WTC11 (cell line): Measurements from ENCODE around the gene TCEA2. TPM values are rescaled to one million over a fixed set of nuclear protein-coding genes. Genes with fewer than 3 reads are reported as not detected.
A peak's percentile ranks its signal among the peaks of the same experiment; 100 is the strongest.

ENCODE experiments used
- ATAC-seq: fragments of 200-7000 bp; cut with Tn5 transposase; 2 replicates; pipeline ENCODE4 v1.10.0; 2021; ENCODE audit warnings: mild to moderate bottlenecking, moderate library complexity
- CTCF ChIA-PET: fragments of 300-600 bp; sonication (Branson Sonifier 250); formaldehyde crosslinking; loops from one replicate; lab custom pipeline; 2021; ENCODE audit warnings: antibody characterized with exemption; lab: Charles Lee
- POLR2A ChIA-PET: fragments of 350-600 bp; sonication (Branson Sonifier 250); formaldehyde crosslinking; loops from one replicate; lab custom pipeline; 2021; ENCODE audit warnings: antibody characterized with exemption; lab: Charles Lee
- DNase-seq: peaks from one replicate; pipeline ENCODE4 v3.0.0; 2021; ENCODE audit warnings: low spot score
- H3K27ac Mint-ChIP-seq: 2 replicates; pipeline ENCODE4 v1.8.0; 2021; ENCODE audit warnings: mixed read lengths
- H3K27me3 Mint-ChIP-seq: 2 replicates; pipeline ENCODE4 v1.8.0; 2021; ENCODE audit warnings: low read depth, mild to moderate bottlenecking, moderate library complexity, mixed read lengths
- H3K36me3 Mint-ChIP-seq: 2 replicates; pipeline ENCODE4 v1.8.0; 2021; ENCODE audit warnings: mixed read lengths
- H3K4me1 Mint-ChIP-seq: 2 replicates; pipeline ENCODE4 v1.8.0; 2022; ENCODE audit warnings: mixed read lengths
- H3K4me3 Mint-ChIP-seq: 2 replicates; pipeline ENCODE4 v1.8.0; 2021; ENCODE audit warnings: mild to moderate bottlenecking, moderate library complexity, mixed read lengths
- H3K9me3 Mint-ChIP-seq: 2 replicates; pipeline ENCODE4 v1.8.0; 2021; ENCODE audit warnings: mixed read lengths
- AR ChIP-seq: fragments of 250-450 bp; sonication (Bioruptor Pico); IDR thresholded peaks from 2 replicates; pipeline ENCODE4 v1.9.0; 2021; ENCODE audit warnings: mild to moderate bottlenecking
- ATF3 ChIP-seq: sonication (generic); formaldehyde crosslinking; conservative IDR thresholded peaks from 2 replicates; pipeline ENCODE4 v1.8.1; 2022; ENCODE audit warnings: mild to moderate bottlenecking, missing genetic modification reagents
- CBFB ChIP-seq: sonication (generic); formaldehyde crosslinking; IDR thresholded peaks from 2 replicates; pipeline ENCODE4 v1.8.1; 2022; ENCODE audit warnings: mild to moderate bottlenecking, low read depth, missing genetic modification reagents
- CTCF ChIP-seq: fragments of 200-600 bp; IDR thresholded peaks from 2 replicates; pipeline ENCODE4 v1.8.0; 2022; ENCODE audit warnings: antibody characterized with exemption
- HMGXB4 ChIP-seq: sonication (generic); formaldehyde crosslinking; IDR thresholded peaks from 2 replicates; pipeline ENCODE4 v1.8.1; 2023; ENCODE audit warnings: mild to moderate bottlenecking, moderate library complexity, missing genetic modification reagents
- MAX ChIP-seq: sonication (generic); formaldehyde crosslinking; IDR thresholded peaks from 2 replicates; pipeline ENCODE4 v1.8.0; 2022; ENCODE audit warnings: mild to moderate bottlenecking, missing genetic modification reagents
- NFE2L1 ChIP-seq: sonication (generic); formaldehyde crosslinking; IDR thresholded peaks from 2 replicates; pipeline ENCODE4 v1.8.1; 2023; ENCODE audit warnings: missing genetic modification reagents
- NFYB ChIP-seq: sonication (generic); formaldehyde crosslinking; conservative IDR thresholded peaks from 2 replicates; pipeline ENCODE4 v1.8.0; 2022; ENCODE audit warnings: low read depth, missing genetic modification reagents
- SOX15 ChIP-seq: fragments of 250-450 bp; sonication (Bioruptor Pico); IDR thresholded peaks from 2 replicates; pipeline ENCODE4 v1.9.0; 2021; ENCODE audit warnings: mild to moderate bottlenecking
- SP1 ChIP-seq: sonication (generic); formaldehyde crosslinking; conservative IDR thresholded peaks from 2 replicates; pipeline ENCODE4 v1.8.1; 2022; ENCODE audit warnings: missing genetic modification reagents
- USF2 ChIP-seq: sonication (generic); formaldehyde crosslinking; IDR thresholded peaks from 2 replicates; pipeline ENCODE4 v1.8.1; 2023; ENCODE audit warnings: mild to moderate bottlenecking, missing genetic modification reagents, moderate library complexity
- ZBTB21 ChIP-seq: sonication (generic); formaldehyde crosslinking; IDR thresholded peaks from 2 replicates; pipeline ENCODE4 v1.8.1; 2023; ENCODE audit warnings: mild to moderate bottlenecking, missing genetic modification reagents, borderline replicate concordance
- ZNF219 ChIP-seq: sonication (generic); formaldehyde crosslinking; IDR thresholded peaks from 2 replicates; pipeline ENCODE4 v1.8.0; 2023; ENCODE audit warnings: missing genetic modification reagents, mild to moderate bottlenecking, borderline replicate concordance
- ZNF281 ChIP-seq: sonication (generic); formaldehyde crosslinking; IDR thresholded peaks from 2 replicates; pipeline ENCODE4 v1.8.0; 2023; ENCODE audit warnings: mild to moderate bottlenecking, missing genetic modification reagents
- ZNF423 ChIP-seq: fragments of 250-450 bp; sonication (Bioruptor Pico); IDR thresholded peaks from 2 replicates; pipeline ENCODE4 v2.1.2; 2022; ENCODE audit warnings: mild to moderate bottlenecking, moderate library complexity
- ZNF532 ChIP-seq: fragments of 250-450 bp; sonication (Bioruptor Pico); IDR thresholded peaks from 2 replicates; pipeline ENCODE4 v1.9.0; 2021; ENCODE audit warnings: mild to moderate bottlenecking, borderline replicate concordance
- ZSCAN18 ChIP-seq: fragments of 250-450 bp; sonication (Bioruptor Pico); IDR thresholded peaks from 2 replicates; pipeline ENCODE4 v2.1.2; 2022; ENCODE audit warnings: mild to moderate bottlenecking, moderate library complexity
- total RNA-seq: library from RNA; stranded (reverse); gene quantifications from 3 replicates; pipeline ENCODE4 v1.2.3, GENCODE V29; 2021

TCEA2 gene
- total RNA-seq, 1 experiment from 2014 or later = 55.8 TPM

GRCh38 chr20:64057628-64058498 lies 5.1 kb upstream of the TCEA2 start (continued):
- TF ChIP-seq ZNF532 (CRISPR knock-in tag) = no peak
- TF ChIP-seq ZSCAN18 (CRISPR knock-in tag) = no peak
- peak; percentile 57 for TF ChIP-seq SP1 (CRISPR knock-in tag)
- TF ChIP-seq CTCF = peak; percentile 82
- TF ChIP-seq ZNF423 = peak; percentile 69
- no peak for TF ChIP-seq SOX15 (CRISPR knock-in tag)
- no peak for TF ChIP-seq ATF3 (CRISPR knock-in tag)
- peak; percentile 44 for TF ChIP-seq HMGXB4 (CRISPR knock-in tag)
- peak; percentile 37; the same call in 1 of the 2 replicates for TF ChIP-seq USF2 (CRISPR knock-in tag)
- TF ChIP-seq MAX = peak; percentile 41; the same call in 1 of the 2 replicates
- no peak for TF ChIP-seq NFYB (CRISPR knock-in tag)
- TF ChIP-seq NFE2L1 = no peak

GRCh38 chr20:64058536-64058935 lies 4.5 kb upstream of the TCEA2 start:
- no peak for DNase-seq
- no peak overlapping the region for H3K4me3 Mint-ChIP-seq
- ChIA-PET CTCF (interaction anchor here (1.5 to 2.9 kb wide), 3 partner anchors 11 to 78 kb away, joined by 3 to 40 read pairs (median 6); no protein-coding TSS in a partner anchor), POLR2A (no interaction called here)
- ATAC-seq = no peak
- H3K27ac Mint-ChIP-seq = no peak overlapping the region
- H3K27me3 Mint-ChIP-seq = peaks cover 5% of the 10 kb centered on the region
- peaks cover 22% of the 10 kb centered on the region for H3K4me1 Mint-ChIP-seq
- H3K36me3 Mint-ChIP-seq = no peaks in the 10 kb centered on the region
- no peaks in the 10 kb centered on the region for H3K9me3 Mint-ChIP-seq
- TF ChIP-seq ZNF219 (no peak), ZNF281 (CRISPR knock-in tag) (no peak), AR (CRISPR knock-in tag) (no peak), ZBTB21 (CRISPR knock-in tag) (no peak), CBFB (CRISPR knock-in tag) (no peak)
